SK-N-MC (cell line): ENCODE results near the gene CHST3.

ENCODE experiments used
- EZH2 ChIP-seq: fragments of 200-600 bp; sonication (generic); IDR thresholded peaks from one replicate; pipeline ENCODE4 v1.6.1; 2017; ENCODE audit warnings: antibody characterized with exemption
- POLR2AphosphoS5 ChIP-seq: IDR thresholded peaks from 2 replicates; pipeline ENCODE4 v1.6.1; 2012; ENCODE audit warnings: mild to moderate bottlenecking, low read depth, low read length, borderline replicate concordance

- no peak for TF ChIP-seq POLR2AphosphoS5
- TF ChIP-seq EZH2, result no peak
Measured at GRCh38 chr10:71984809-71985388, 20.7 kb downstream of the CHST3 start.
